ENCODE results near the gene PMM1. TPM values are rescaled to one million over a fixed set of nuclear protein-coding genes. Genes with fewer than 3 reads are reported as not detected.

Gene PMM1
- total RNA-seq, 1 donor from 2014 or later = 35.5 TPM

DNA sequence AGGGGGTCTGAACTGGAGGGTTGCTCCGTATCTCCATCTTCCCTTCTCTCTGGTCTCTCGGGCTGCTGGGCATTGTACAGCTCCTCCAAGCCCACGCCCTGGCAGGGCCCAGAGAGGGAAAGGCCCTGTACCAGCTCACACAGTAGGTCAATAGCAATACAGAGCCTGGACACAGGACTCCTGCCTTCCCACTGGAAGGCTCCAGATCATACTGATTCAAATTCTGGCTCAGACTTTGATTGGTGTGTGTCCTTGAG, 22.2 kb downstream of the PMM1 start:
- TF ChIP-seq, protein P1, sequence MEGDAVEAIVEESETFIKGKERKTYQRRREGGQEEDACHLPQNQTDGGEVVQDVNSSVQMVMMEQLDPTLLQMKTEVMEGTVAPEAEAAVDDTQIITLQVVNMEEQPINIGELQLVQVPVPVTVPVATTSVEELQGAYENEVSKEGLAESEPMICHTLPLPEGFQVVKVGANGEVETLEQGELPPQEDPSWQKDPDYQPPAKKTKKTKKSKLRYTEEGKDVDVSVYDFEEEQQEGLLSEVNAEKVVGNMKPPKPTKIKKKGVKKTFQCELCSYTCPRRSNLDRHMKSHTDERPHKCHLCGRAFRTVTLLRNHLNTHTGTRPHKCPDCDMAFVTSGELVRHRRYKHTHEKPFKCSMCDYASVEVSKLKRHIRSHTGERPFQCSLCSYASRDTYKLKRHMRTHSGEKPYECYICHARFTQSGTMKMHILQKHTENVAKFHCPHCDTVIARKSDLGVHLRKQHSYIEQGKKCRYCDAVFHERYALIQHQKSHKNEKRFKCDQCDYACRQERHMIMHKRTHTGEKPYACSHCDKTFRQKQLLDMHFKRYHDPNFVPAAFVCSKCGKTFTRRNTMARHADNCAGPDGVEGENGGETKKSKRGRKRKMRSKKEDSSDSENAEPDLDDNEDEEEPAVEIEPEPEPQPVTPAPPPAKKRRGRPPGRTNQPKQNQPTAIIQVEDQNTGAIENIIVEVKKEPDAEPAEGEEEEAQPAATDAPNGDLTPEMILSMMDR (conservative IDR thresholded peaks at IDR 0.05) = no peak
- H3K9me3 Mint-ChIP-seq = no peaks in the 10 kb centered on the region
- H3K36me3 Mint-ChIP-seq = no peaks in the 10 kb centered on the region
- no peak overlapping the region for H3K4me3 Mint-ChIP-seq
- H3K27ac Mint-ChIP-seq = no peak overlapping the region
- DNase-seq (ENCODE audit: extremely low spot score, unreplicated experiment) = no peak
- peaks cover 20% of the 10 kb centered on the region for H3K4me1 Mint-ChIP-seq (ENCODE audit: unreplicated experiment)
- H3K27me3 Mint-ChIP-seq = no peaks in the 10 kb centered on the region

DNA sequence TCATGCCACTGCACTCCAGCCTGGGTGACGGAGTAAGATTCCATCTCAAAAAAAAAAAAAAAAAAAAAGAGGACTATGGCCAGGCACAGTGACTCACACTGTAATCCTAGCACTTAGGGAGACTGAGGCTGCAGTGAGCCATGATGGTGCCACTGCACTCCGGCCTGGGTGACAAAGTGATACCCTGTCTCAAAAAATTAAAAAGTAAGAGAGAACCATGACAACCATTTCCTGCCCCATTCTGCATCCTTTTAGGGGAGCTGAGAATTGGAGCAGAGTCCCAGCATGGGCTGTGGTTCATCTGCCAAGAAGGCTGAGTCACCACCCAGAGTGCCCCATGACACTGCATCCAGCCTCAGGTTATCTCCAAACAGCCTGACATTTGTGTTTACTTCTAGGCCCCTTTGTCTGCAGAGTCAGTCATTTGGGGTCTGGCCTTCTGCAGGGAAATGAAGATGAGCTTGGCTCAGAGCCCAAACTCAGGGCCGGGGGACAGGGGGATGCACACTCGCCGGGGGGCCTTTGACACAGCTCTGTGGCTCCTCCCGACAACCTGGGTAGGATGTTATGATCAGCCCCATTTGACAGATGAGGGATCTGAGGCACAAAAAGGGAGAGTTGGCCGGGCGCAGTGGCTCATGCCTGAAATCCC, 24.1 kb downstream of the PMM1 start:
- Mint-ChIP-seq H3K9me3 (no peaks in the 10 kb centered on the region), H3K4me1 (ENCODE audit: unreplicated experiment) (peaks cover 28% of the 10 kb centered on the region), H3K27ac (no peak overlapping the region), H3K36me3 (no peaks in the 10 kb centered on the region), H3K27me3 (peaks cover 5% of the 10 kb centered on the region), H3K4me3 (no peak overlapping the region)
- no peak for DNase-seq (ENCODE audit: extremely low spot score, unreplicated experiment)
- TF ChIP-seq, protein P1 (conservative IDR thresholded peaks at IDR 0.05) = no peak

DNA sequence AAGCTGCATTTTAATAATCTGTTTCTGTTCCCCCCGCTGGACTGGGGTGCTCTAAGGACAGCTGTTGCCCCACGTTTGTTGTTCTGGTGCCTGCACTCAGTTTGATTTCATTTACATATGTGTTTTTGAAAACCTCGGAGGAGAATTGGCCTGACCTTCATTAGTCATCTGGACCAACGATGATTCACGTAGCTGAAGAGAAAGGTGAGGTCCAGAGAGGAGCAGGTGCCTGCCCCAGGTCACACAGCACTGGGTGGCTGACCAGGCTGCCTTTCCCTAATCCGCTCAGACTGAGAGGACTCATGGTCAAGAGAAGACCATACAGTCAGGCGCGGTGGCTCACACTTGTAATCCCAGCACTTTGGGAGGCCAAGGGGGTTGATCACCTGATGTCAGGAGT, 25.1 kb downstream of the PMM1 start:
- peaks cover 35% of the 10 kb centered on the region for H3K4me1 Mint-ChIP-seq (ENCODE audit: unreplicated experiment)
- H3K4me3 Mint-ChIP-seq = no peak overlapping the region
- DNase-seq (ENCODE audit: extremely low spot score, unreplicated experiment) = no peak
- no peaks in the 10 kb centered on the region for H3K36me3 Mint-ChIP-seq
- peaks cover 5% of the 10 kb centered on the region for H3K27me3 Mint-ChIP-seq
- TF ChIP-seq, protein P1 (conservative IDR thresholded peaks at IDR 0.05) = no peak
- no peak overlapping the region for H3K27ac Mint-ChIP-seq
- H3K9me3 Mint-ChIP-seq = no peaks in the 10 kb centered on the region

DNA sequence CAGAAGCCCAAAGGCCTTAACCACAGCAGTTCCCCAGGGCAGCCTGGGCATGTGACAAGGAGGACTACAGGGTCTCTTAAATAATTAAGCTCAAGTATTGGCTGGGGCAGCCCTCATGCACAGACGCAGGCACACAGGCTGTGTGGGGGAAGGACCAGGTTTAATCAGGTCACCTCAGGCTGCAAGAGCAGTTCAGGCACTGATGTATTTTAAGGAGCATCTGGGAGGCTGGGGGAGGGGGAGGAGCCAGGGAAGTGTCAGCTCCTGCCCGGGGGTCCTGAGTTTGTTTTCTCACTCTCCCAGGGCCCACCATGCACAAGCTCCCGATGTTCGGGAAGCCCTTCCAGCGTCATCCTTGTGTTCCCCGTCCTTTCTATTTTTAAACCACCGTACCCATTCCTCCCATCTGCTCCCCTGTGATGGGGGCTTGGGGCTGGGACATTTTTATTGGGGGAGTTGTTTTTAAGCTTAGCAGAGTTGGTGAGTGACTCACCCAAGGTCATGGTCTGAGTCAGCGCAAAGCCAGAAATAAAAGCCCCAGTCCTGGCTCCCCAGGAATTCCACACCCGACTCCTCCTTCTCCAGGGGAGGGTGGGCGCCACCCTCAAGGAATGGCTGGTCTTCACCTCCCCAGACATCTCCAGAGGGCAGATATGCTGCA, 26.5 kb downstream of the PMM1 start:
- TF ChIP-seq, protein P1 (conservative IDR thresholded peaks at IDR 0.05) = no peak
- Mint-ChIP-seq H3K27ac (no peak overlapping the region), H3K4me1 (ENCODE audit: unreplicated experiment) (peaks cover 24% of the 10 kb centered on the region), H3K4me3 (no peak overlapping the region), H3K36me3 (no peaks in the 10 kb centered on the region), H3K9me3 (no peaks in the 10 kb centered on the region), H3K27me3 (peaks cover 5% of the 10 kb centered on the region)
- DNase-seq (ENCODE audit: extremely low spot score, unreplicated experiment) = no peak

DNA sequence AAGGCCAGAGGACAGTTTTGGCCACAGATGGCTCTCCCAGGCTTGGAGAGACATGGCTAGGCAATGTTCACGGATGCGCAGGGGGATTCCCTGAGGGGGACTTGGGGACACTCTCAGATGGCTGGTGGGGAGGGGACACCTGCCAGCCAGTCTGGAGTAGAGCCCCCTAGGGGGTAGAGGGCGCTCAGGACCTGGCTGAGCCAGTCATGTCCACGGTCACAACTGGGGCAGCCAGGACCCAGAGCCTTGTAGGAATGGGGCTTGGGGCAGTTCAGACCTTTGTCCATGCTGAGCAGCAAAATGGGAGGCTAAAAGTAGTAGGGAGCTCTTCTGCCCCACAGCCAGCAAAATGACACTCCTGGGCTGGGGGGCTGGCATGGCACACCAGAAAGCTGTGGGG, 27.2 kb downstream of the PMM1 start:
- Mint-ChIP-seq H3K4me3 (no peak overlapping the region), H3K27ac (no peak overlapping the region), H3K4me1 (ENCODE audit: unreplicated experiment) (peaks cover 29% of the 10 kb centered on the region), H3K36me3 (no peaks in the 10 kb centered on the region), H3K9me3 (no peaks in the 10 kb centered on the region), H3K27me3 (peaks cover 5% of the 10 kb centered on the region)
- no peak for DNase-seq (ENCODE audit: extremely low spot score, unreplicated experiment)
- TF ChIP-seq, protein P1 (conservative IDR thresholded peaks at IDR 0.05) = no peak
